ENCODE data around the gene ZBTB7C. TPM values are rescaled to one million over a fixed set of nuclear protein-coding genes. Genes with fewer than 3 reads are reported as not detected.

The ZBTB7C gene
- total RNA-seq, 1 donor from 2014 or later = 15.0 TPM

DNA sequence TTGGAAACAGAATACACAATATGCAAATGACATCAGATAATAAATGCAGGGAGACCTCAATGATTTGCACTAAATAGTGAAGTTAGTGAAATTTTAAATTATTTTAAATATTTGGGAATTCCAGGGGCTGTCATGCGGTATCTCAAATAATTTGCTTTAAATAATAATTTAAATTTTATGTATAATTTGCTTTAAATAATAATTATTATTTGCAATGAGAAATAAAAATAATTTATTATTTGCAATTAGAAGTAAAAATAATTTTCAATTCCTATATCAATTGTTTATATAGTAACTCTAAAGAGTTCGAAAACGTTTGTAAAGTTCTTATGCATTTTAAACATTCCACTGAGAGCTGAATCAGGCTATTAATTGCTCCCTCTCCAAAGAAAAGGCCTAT lies 226.4 kb downstream of the ZBTB7C start:
- H3K4me1 ChIP-seq = no peaks in the 10 kb centered on the region
- TF ChIP-seq, protein P1, sequence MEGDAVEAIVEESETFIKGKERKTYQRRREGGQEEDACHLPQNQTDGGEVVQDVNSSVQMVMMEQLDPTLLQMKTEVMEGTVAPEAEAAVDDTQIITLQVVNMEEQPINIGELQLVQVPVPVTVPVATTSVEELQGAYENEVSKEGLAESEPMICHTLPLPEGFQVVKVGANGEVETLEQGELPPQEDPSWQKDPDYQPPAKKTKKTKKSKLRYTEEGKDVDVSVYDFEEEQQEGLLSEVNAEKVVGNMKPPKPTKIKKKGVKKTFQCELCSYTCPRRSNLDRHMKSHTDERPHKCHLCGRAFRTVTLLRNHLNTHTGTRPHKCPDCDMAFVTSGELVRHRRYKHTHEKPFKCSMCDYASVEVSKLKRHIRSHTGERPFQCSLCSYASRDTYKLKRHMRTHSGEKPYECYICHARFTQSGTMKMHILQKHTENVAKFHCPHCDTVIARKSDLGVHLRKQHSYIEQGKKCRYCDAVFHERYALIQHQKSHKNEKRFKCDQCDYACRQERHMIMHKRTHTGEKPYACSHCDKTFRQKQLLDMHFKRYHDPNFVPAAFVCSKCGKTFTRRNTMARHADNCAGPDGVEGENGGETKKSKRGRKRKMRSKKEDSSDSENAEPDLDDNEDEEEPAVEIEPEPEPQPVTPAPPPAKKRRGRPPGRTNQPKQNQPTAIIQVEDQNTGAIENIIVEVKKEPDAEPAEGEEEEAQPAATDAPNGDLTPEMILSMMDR (IDR thresholded peaks at IDR 0.05) = no peak
- no peaks in the 10 kb centered on the region for H3K36me3 ChIP-seq
- no peak overlapping the region for H3K4me3 ChIP-seq
- no peaks in the 10 kb centered on the region for H3K27me3 ChIP-seq (ENCODE audit: low read depth)
- ATAC-seq (no peak), DNase-seq (no peak)
- intact Hi-C loops (cut with DNase I) = no loop called here
- no peaks in the 10 kb centered on the region for H3K9me3 ChIP-seq
- no peak overlapping the region for H3K27ac ChIP-seq

DNA sequence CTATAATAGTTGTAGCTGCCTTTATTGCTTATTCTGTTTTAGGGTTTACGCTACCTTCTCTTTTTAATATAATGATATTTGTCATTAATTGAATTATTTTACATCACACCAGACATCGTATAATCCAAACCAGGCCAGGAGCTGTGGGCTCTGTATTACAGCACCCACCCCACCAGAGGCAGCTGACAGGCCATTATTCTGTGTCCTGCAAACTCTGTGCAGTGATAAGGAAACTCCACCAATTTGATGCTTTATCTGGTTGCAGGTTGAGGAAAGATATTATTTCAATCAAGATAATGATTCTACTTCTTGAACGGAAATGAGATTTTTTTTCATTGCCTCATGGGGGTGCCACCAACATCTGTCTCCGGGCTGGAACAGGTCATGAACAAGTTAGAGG lies 227.3 kb downstream of the ZBTB7C start:
- ATAC-seq = no peak
- TF ChIP-seq, protein P1 (IDR thresholded peaks at IDR 0.05) = no peak
- Histone ChIP-seq H3K4me3 (no peak overlapping the region), H3K27me3 (ENCODE audit: low read depth) (no peaks in the 10 kb centered on the region), H3K27ac (no peak overlapping the region), H3K4me1 (no peaks in the 10 kb centered on the region), H3K36me3 (no peaks in the 10 kb centered on the region), H3K9me3 (no peaks in the 10 kb centered on the region)
- DNase-seq = no peak
- intact Hi-C loops (cut with DNase I) = no loop called here

DNA sequence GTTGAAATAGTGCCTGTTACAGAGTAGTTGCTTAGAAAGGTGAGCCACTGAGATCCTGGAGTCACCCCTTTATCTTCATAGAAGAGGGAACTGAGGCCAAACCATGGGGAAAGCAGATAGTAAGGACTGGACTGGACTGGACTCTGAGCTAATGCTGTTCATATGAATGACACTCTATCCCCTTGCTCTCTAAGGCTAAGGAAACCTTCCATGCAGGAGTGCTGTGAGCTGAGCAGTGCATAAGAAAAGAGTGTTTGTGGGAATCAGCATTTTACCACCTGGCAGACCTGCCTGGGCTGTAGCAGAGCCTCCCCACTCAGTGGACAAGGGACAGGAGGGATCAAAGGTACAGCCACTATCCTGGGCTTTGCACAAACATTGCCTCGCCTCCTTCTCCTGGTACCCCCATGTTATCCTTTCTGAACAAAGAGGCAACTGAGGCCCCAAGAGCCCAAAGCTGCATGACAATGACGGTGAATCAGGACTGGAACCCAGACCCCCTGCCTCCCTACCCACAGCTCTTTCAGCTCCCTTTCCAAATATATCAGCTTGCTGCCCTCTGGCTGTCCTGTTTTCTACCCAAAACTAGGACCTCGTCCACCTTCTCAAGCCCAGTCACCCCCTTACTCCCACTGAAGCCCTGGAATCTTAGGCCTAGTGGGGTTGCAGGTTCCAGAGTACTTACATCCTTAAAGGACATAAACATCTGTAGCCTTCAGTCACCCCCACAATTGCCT lies 227.9 kb downstream of the ZBTB7C start:
- Histone ChIP-seq H3K4me3 (no peak overlapping the region), H3K27me3 (ENCODE audit: low read depth) (no peaks in the 10 kb centered on the region), H3K27ac (no peak overlapping the region), H3K4me1 (no peaks in the 10 kb centered on the region), H3K9me3 (no peaks in the 10 kb centered on the region), H3K36me3 (no peaks in the 10 kb centered on the region)
- intact Hi-C loops (cut with DNase I) = no loop called here
- TF ChIP-seq, protein P1 (IDR thresholded peaks at IDR 0.05) = no peak
- ATAC-seq = no peak
- no peak for DNase-seq

DNA sequence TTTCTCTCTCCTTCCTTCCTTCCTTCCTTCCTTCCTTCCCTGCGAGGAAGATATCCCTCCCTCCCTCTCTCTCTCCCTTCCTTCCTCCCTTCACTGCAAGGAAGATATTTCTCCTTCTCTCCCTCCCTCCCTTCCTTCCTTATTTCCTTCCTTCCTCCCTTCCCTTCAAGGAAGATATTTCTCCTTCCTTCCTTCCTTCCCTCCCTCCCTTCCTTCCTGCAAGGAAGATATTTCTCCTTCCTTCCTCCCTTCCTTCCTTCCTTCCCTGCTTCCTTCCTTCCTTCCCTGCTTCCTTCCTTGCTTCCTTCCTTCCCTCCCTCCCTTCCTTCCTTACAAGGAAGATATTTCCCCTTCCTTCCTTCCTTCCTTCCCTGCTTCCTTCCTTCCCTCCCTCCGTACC lies 229.5 kb downstream of the ZBTB7C start:
- TF ChIP-seq, protein P1 (IDR thresholded peaks at IDR 0.05) = no peak
- no peak overlapping the region for H3K4me3 ChIP-seq
- no peaks in the 10 kb centered on the region for H3K27me3 ChIP-seq (ENCODE audit: low read depth)
- no peak overlapping the region for H3K27ac ChIP-seq
- H3K36me3 ChIP-seq = no peaks in the 10 kb centered on the region
- no peak for DNase-seq
- intact Hi-C loops (cut with DNase I) = no loop called here
- H3K9me3 ChIP-seq = no peaks in the 10 kb centered on the region
- ATAC-seq = no peak
- no peaks in the 10 kb centered on the region for H3K4me1 ChIP-seq

DNA sequence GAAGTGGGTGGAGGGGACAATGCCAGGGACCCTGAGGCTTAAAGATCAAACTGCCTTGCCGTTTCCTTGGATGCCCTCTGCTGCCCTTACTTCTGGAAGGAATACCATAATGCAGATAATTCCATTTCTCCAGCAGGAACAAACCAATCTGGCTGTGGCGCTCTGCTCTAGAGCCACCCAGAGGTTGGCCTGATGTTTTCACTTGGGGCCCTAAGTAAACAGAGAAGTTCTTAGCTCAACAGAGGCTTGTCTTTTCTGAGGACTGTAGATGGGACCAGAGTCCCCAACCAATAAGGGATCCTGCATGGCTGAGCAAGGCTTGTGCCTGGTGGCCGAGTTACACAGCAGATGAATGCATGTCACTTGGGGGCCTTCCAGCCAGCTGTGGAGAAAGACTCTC lies 230.2 kb downstream of the ZBTB7C start:
- TF ChIP-seq, protein P1 (IDR thresholded peaks at IDR 0.05) = no peak
- H3K27me3 ChIP-seq (ENCODE audit: low read depth) = no peaks in the 10 kb centered on the region
- H3K36me3 ChIP-seq = no peaks in the 10 kb centered on the region
- no peak for DNase-seq
- ATAC-seq = no peak
- H3K4me3 ChIP-seq = no peak overlapping the region
- no peak overlapping the region for H3K27ac ChIP-seq
- no peaks in the 10 kb centered on the region for H3K4me1 ChIP-seq
- intact Hi-C loops (cut with DNase I) = no loop called here
- no peaks in the 10 kb centered on the region for H3K9me3 ChIP-seq

All from lower lobe of right lung (tissue), 2 donors.